COR-L47 (cell line): ENCODE data around the gene MRAP.

Experiments used
- DNase-seq: peaks from one replicate; lab custom pipeline; 2025; lab: John Stamatoyannopoulos, UW

The MRAP gene

GRCh38 chr21:32322676-32323075 lies 24.0 kb downstream of the MRAP start:
- DNase-seq, result no peak

- no peak for DNase-seq
Observed at GRCh38 chr21:32325706-32326105, 27.1 kb downstream of the MRAP start.

DNA sequence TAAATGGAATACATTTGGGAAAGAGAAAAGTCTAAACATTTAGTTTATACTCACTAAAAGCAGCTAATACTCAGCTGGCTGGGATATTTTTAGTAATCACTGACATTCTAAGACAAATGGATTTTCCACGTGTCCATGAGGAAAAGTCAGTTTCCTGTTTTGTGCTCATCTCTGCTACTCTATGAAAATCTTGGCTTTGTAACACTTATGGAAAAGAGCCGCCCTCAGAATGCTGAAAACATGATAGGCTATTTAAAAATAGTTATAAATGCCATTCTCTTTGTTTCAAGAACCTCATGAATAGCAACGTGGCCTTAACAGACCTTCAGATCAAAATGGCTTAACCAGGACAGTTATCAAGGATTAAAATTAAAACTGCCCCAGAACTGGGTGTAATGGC lies 29.9 kb downstream of the MRAP start:
- DNase-seq, result no peak

DNA sequence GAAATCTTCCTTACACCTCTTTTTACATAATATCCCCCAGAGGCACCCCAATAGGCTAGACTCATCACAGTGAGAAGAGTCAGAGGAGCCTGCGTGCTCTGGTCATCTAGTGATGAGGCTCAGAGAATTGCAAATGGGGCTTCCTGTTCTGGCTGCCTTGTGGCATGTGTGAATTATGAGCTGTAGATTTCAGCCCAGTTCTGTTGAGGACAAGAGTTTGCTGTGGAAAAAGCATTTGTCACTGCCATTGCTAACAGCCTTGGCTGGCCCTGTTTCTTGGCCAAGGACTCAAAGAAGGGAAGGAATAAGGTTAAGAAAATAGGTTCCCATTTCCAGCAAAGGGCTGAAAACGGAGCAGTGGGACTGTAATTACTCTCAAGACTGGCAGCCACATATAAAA lies 30.7 kb downstream of the MRAP start:
- DNase-seq, result no peak

DNA sequence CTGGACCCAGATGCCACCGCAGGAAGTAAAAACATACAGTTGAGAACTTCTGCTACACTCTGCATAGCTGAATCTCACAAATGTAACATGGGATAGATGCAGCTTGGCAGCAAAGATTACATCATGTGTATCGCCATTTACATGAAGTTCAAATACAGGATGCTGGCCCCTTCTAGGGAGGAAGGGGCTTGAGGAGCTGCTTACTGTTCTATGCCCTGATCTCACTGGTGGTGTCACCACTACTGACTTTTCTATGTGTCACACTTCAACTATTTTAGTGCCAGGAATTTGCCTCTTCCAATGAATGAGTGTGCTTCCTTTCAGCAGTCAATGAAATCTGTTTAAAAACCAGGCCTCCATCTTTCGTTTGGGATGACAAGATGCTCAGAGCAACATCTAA lies 31.1 kb downstream of the MRAP start:
- no peak for DNase-seq

DNA sequence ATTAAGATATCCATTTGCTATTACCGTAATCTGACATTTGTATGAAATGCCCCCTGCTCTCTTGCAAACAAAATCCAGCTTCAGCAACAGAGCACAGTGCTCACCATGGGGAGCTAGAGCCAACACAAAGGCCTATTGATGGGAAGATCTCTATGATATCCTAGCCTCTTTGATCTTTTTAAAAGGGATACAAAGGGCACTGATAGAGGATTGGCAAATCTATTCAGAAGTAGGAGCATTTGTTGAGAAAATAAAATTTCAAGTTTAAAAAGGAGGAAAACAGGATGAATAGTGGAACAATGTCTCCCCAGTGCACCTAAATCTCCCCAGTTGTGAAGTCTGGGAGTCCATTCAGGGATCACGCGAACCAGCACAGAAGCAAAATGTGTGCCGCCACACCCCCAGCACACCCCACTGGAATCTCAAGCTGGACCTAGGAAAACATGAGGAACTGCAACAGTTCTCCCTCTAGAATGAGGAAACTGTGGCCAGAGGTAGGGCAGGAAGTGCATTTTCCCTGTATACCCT lies 32.2 kb downstream of the MRAP start:
- DNase-seq, result no peak

DNA sequence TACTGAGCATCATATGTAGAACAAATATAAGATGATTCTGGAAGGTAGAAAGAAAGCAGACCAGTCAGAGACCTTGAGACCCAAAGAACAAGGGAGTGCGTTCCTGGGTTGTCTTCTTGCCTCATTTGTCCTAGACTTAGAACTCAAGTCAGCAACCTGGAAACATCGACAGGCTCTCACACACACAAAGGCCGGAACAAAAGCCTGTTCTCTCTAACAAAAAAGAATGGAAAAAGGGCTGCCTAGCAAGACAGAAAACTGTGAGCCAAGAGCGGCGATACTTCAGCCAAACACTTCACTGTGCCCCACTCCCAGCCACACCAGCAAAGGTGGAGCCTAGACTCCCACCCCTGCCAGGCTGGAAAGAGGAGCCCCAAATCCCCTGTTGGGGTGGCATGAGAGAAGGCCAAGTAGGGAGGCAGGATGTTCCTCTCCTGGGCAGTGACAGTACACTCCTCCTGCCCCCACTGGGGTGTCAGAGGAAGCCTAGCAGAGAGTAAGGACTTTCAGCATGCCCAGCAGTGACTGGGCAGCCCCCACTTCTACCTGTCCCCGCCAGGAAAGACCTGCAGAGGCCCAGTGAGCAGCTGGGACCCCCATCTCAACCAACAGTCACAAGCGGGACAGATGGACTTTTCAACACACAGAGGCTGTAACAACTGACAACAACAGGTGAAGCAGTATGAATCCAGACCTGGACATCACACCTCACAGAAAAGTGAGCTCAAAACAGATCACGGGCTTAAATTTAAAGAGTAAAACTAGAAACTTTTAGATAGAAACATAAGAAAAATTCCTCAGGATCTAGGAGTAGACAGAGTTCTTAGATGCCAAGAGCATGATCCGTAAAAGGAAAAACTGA lies 33.0 kb downstream of the MRAP start:
- DNase-seq, result no peak

- DNase-seq, result no peak
Observed at GRCh38 chr21:32332463-32332951, 33.9 kb downstream of the MRAP start.

GRCh38 chr21:32333953-32334673 lies 35.5 kb downstream of the MRAP start:
- no peak for DNase-seq

DNA sequence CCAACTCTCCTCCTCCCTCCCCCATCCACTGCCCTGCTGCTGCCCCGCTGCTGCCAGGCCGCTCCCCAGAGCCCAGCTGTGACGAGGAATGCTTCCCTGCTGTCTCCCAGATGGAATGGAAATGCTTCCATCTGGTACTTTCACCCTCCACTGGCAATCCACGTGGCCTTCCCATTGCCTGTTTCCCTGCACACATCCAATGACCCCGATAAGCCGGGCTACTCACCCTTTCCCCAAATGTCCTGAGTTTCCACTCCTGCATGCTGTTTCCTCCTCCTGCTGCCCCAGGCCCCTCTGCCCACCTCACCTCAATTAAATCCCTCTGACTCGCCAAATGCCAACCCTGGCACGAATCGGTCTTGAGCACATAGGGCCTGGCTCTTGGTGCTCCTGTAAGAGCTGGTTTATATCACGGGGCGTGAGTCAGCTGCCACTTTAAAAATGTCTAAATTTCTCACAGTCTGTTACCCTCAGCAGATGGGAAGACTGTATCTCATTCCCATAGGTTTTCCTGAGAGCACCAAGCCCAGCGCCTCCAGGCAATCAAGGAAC lies 36.4 kb downstream of the MRAP start:
- no peak for DNase-seq

GRCh38 chr21:32335601-32336575 lies 37.2 kb downstream of the MRAP start:
- DNase-seq, result no peak

DNA sequence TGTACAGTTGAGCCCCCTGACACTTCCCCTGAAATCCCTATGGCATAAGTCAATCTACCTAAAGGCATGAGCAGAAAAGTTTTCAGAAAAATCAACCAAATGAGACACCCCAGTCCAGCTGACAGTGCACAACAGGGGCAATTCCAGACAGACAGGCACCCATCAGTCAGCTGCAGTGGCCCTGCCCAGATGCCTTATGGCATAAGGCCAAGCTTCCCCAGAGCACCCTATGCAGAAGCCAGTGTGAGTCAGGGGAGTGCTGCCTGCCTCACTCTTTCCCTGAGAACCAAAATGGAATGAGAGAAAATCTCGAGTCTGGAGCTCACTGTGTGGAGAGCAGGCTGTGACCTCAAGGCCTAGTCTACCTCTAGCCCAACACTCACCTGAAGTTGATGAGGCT lies 38.1 kb downstream of the MRAP start:
- DNase-seq, result no peak

DNA sequence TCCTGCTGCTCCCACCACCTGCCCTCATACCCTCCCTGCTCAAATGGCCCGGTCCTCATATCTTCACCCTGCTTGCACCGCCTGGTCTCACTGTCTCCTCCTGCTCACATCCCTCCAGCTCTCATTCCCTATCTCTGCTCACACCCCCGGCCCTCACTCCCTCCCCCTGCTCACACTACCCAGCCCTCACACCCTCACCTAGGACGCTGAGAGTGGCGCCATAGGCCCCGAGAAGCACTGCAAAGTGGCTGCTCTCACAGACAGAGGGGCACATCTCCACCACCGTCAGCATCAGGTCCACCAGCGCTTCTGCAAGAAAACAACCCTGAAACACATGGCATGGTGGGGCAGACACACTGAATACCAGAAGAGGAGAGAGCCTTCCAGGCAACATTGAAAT lies 38.6 kb downstream of the MRAP start:
- no peak for DNase-seq

- DNase-seq, result no peak
Observed at GRCh38 chr21:32338209-32338921, 39.7 kb downstream of the MRAP start.

- no peak for DNase-seq
Observed at GRCh38 chr21:32340863-32341848, 42.5 kb downstream of the MRAP start.

DNA sequence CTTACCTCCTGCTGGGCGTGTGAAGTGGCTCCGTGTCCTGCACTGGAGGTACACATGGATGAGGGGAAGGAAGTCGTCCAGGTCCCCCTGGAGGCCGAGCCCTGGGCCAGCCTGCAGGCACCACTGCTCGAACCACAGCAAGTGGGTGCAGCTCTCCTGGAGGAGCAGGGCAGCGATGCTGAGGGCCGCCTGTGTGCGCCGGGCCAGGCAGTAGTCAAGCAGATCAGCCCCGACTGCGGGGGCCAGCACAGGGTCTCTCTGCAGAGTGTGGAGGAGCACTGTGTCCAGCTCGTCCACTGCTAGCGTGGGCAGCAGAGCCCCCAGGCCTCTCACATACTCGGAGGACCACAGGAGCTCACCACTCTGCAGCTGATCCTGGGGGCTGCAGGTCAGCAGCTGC lies 48.3 kb downstream of the MRAP start:
- DNase-seq, result no peak

DNA sequence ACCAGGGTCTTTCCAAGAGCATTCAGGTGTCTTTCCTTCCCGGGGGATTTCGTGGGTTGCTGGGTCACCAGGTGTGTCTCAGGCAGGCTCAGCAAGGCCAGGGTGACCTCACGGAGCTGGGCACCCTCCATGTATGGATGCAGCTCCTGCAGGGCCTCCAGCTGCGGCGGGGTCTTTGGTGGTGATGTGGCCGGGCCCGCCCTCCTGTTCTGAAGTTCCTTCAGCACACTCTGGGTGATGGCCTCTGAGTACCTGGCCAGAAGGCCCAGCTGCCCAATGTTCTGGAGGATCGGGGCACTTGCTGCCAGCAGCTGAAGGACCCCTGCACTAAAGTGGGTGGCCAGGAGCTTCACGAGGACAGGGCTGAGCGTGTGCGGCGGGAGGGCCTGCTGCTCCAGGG lies 48.7 kb downstream of the MRAP start:
- DNase-seq, result no peak

- no peak for DNase-seq
Observed at GRCh38 chr21:32347977-32348376, 49.3 kb downstream of the MRAP start.

DNA sequence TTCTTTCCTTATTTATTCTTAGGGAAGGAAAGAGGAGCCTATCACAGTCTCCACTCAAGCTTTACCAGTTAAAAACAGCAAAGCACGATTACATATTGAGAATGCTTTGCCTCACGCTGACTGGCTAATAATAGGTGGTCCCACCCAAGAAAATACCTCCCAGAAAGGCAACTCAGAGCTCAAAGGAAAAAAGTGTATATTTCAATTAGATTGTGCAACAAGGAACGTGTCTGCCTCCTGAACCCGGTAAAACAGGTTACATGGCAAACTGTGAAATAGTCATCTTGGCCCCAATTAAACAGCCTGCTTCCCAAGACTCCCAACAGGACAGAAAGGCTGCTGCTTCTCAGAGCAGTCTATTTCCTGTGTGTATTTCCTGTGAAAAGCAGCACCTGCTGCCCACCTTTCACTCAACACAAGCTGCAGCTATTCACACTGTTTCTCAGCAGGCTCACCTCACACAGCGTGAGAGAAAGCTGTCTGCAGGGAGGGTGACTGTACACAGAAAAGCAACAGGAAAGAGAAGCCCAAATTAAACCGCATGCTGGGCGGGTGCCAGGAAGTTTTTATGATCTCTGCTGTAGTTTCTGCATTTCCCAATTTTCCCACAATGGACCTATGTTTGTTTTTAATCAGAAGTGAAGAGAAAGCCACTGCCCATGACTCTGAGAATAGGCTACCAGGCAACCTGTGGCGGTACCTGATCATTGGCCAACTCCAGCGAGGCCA lies 50.1 kb downstream of the MRAP start:
- DNase-seq, result peak; percentile 36
